ENCODE data around the gene PRSS37.
"Not testable (repeated sequence)": the region's sequence is repeated elsewhere in the genome, so short reads cannot be mapped to it uniquely, and the experiment has no call there.

Gene PRSS37

GRCh38 chr7:141842904-141843303 is 1.6 kb upstream of the PRSS37 start:
- Histone ChIP-seq H3K36me3 (ENCODE audit: low read depth) (no peaks in the 10 kb centered on the region), H3K4me1 (ENCODE audit: insufficient read depth, poor library complexity, severe bottlenecking) (no peaks in the 10 kb centered on the region), H3K4me3 (ENCODE audit: severe bottlenecking) (no peak overlapping the region), H3K27me3 (ENCODE audit: insufficient read depth, poor library complexity, severe bottlenecking) (no peaks in the 10 kb centered on the region), H3K9me3 (ENCODE audit: severe bottlenecking) (no peaks in the 10 kb centered on the region), H3K27ac (ENCODE audit: poor library complexity, severe bottlenecking) (no peak overlapping the region)
- DNase-seq (ENCODE audit: low spot score) (no peak), ATAC-seq (ENCODE audit: low read depth) (no peak)
- no peak for TF ChIP-seq CTCF (IDR thresholded peaks at IDR 0.05; ENCODE audit: poor library complexity, severe bottlenecking)

GRCh38 chr7:141840708-141841107 is 577 bp downstream of the PRSS37 start:
- Histone ChIP-seq H3K4me3 (ENCODE audit: severe bottlenecking) (no peak overlapping the region), H3K4me1 (ENCODE audit: insufficient read depth, poor library complexity, severe bottlenecking) (no peaks in the 10 kb centered on the region), H3K27me3 (ENCODE audit: insufficient read depth, poor library complexity, severe bottlenecking) (no peaks in the 10 kb centered on the region), H3K9me3 (ENCODE audit: severe bottlenecking) (no peaks in the 10 kb centered on the region), H3K27ac (ENCODE audit: poor library complexity, severe bottlenecking) (no peak overlapping the region), H3K36me3 (ENCODE audit: low read depth) (no peaks in the 10 kb centered on the region)
- ATAC-seq (ENCODE audit: low read depth) (no peak), DNase-seq (ENCODE audit: low spot score) (no peak)
- no peak for TF ChIP-seq CTCF (IDR thresholded peaks at IDR 0.05; ENCODE audit: poor library complexity, severe bottlenecking)

- no peaks in the 10 kb centered on the region for H3K4me1 ChIP-seq (ENCODE audit: insufficient read depth, poor library complexity, severe bottlenecking)
- ATAC-seq (ENCODE audit: low read depth) (no peak), DNase-seq (ENCODE audit: low spot score) (no peak)
- no peak overlapping the region for H3K27ac ChIP-seq (ENCODE audit: poor library complexity, severe bottlenecking)
- no peaks in the 10 kb centered on the region for H3K9me3 ChIP-seq (ENCODE audit: severe bottlenecking)
- TF ChIP-seq CTCF (IDR thresholded peaks at IDR 0.05; ENCODE audit: poor library complexity, severe bottlenecking) = no peak
- no peak overlapping the region for H3K4me3 ChIP-seq (ENCODE audit: severe bottlenecking)
- no peaks in the 10 kb centered on the region for H3K27me3 ChIP-seq (ENCODE audit: insufficient read depth, poor library complexity, severe bottlenecking)
- no peaks in the 10 kb centered on the region for H3K36me3 ChIP-seq (ENCODE audit: low read depth)
Observed at GRCh38 chr7:141839256-141839655, 2.0 kb downstream of the PRSS37 start.

- DNase-seq (ENCODE audit: low spot score) (no peak), ATAC-seq (ENCODE audit: low read depth) (no peak)
- no peak for TF ChIP-seq CTCF (IDR thresholded peaks at IDR 0.05; ENCODE audit: poor library complexity, severe bottlenecking)
- no peak overlapping the region for H3K27ac ChIP-seq (ENCODE audit: poor library complexity, severe bottlenecking)
- H3K27me3 ChIP-seq (ENCODE audit: insufficient read depth, poor library complexity, severe bottlenecking) = no peaks in the 10 kb centered on the region
- H3K9me3 ChIP-seq (ENCODE audit: severe bottlenecking) = no peaks in the 10 kb centered on the region
- no peaks in the 10 kb centered on the region for H3K4me1 ChIP-seq (ENCODE audit: insufficient read depth, poor library complexity, severe bottlenecking)
- H3K4me3 ChIP-seq (ENCODE audit: severe bottlenecking) = no peak overlapping the region
- no peaks in the 10 kb centered on the region for H3K36me3 ChIP-seq (ENCODE audit: low read depth)
Observed at GRCh38 chr7:141838581-141838980, 2.7 kb downstream of the PRSS37 start.

- TF ChIP-seq CTCF (IDR thresholded peaks at IDR 0.05; ENCODE audit: poor library complexity, severe bottlenecking) = no peak
- no peaks in the 10 kb centered on the region for H3K27me3 ChIP-seq (ENCODE audit: insufficient read depth, poor library complexity, severe bottlenecking)
- H3K27ac ChIP-seq (ENCODE audit: poor library complexity, severe bottlenecking) = no peak overlapping the region
Observed at GRCh38 chr7:141837683-141838082, 3.6 kb downstream of the PRSS37 start.

GRCh38 chr7:141822432-141822831 is 18.9 kb downstream of the PRSS37 start:
- not testable (repeated sequence) for H3K4me3 ChIP-seq (ENCODE audit: severe bottlenecking); H3K27me3 ChIP-seq (ENCODE audit: insufficient read depth, poor library complexity, severe bottlenecking); H3K36me3 ChIP-seq (ENCODE audit: low read depth); H3K9me3 ChIP-seq (ENCODE audit: severe bottlenecking); H3K27ac ChIP-seq (ENCODE audit: poor library complexity, severe bottlenecking); DNase-seq (ENCODE audit: low spot score); ATAC-seq (ENCODE audit: low read depth); H3K4me1 ChIP-seq (ENCODE audit: insufficient read depth, poor library complexity, severe bottlenecking)

More at GRCh38 chr7:141837683-141838082, 3.6 kb downstream of the PRSS37 start:
- no peak for DNase-seq (ENCODE audit: low spot score)
- no peaks in the 10 kb centered on the region for H3K36me3 ChIP-seq (ENCODE audit: low read depth)
- ATAC-seq (ENCODE audit: low read depth) = no peak
- H3K4me3 ChIP-seq (ENCODE audit: severe bottlenecking) = no peak overlapping the region
- H3K4me1 ChIP-seq (ENCODE audit: insufficient read depth, poor library complexity, severe bottlenecking) = no peaks in the 10 kb centered on the region
- no peaks in the 10 kb centered on the region for H3K9me3 ChIP-seq (ENCODE audit: severe bottlenecking)

Data from RWPE2 (cell line).